KMS-11 (cell line): ENCODE data around the gene UBE2D2.

Source experiments
- H2AFZ ChIP-seq: fragments of 200-600 bp; sonication (generic); 2 replicates; pipeline ENCODE4 v1.6.1; 2016; ENCODE audit warnings: antibody characterized with exemption, mixed run types, low read depth
- H3K27ac ChIP-seq: fragments of 200-600 bp; sonication (generic); 2 replicates; pipeline ENCODE4 v1.6.1; 2016; ENCODE audit warnings: mild to moderate bottlenecking, mixed run types
- H3K27me3 ChIP-seq: fragments of 200-600 bp; sonication (generic); 2 replicates; pipeline ENCODE4 v1.6.1; 2017; ENCODE audit warnings: mild to moderate bottlenecking, low read depth, mixed run types, moderate library complexity; ENCODE audit not compliant: insufficient read depth
- H3K36me3 ChIP-seq: fragments of 200-600 bp; sonication (generic); 2 replicates; pipeline ENCODE4 v1.6.1; 2017; ENCODE audit warnings: mild to moderate bottlenecking, mixed run types; ENCODE audit not compliant: insufficient read depth
- H3K4me1 ChIP-seq: fragments of 200-600 bp; sonication (generic); 2 replicates; pipeline ENCODE4 v1.6.1; 2016; ENCODE audit warnings: mild to moderate bottlenecking, low read depth, mixed run types; ENCODE audit not compliant: poor library complexity, severe bottlenecking
- H3K4me2 ChIP-seq: fragments of 200-600 bp; sonication (generic); 2 replicates; pipeline ENCODE4 v1.7.0; 2016; ENCODE audit warnings: mild to moderate bottlenecking, mixed run types
- H3K4me3 ChIP-seq: fragments of 200-600 bp; sonication (generic); IDR thresholded peaks from 2 replicates; pipeline ENCODE4 v1.6.1; 2017; ENCODE audit warnings: low read depth, low read length, mixed read lengths; ENCODE audit not compliant: insufficient read depth
- H3K79me2 ChIP-seq: fragments of 200-600 bp; sonication (generic); 2 replicates; pipeline ENCODE4 v1.6.1; 2016; ENCODE audit warnings: low read depth, mixed run types; ENCODE audit not compliant: insufficient read depth
- H3K9ac ChIP-seq: fragments of 200-600 bp; sonication (generic); 2 replicates; pipeline ENCODE4 v1.6.1; 2016; ENCODE audit warnings: mild to moderate bottlenecking, mixed run types
- H4K20me1 ChIP-seq: fragments of 200-600 bp; sonication (generic); 2 replicates; pipeline ENCODE4 v1.6.1; 2016; ENCODE audit warnings: mild to moderate bottlenecking, mixed run types; ENCODE audit not compliant: insufficient read depth
- CTCF ChIP-seq: fragments of 200-600 bp; sonication (generic); conservative IDR thresholded peaks from 2 replicates; pipeline ENCODE4 v1.6.1; 2017; ENCODE audit warnings: low read depth, mild to moderate bottlenecking, antibody characterized with exemption, low read length, moderate library complexity, mixed read lengths

Gene UBE2D2

DNA sequence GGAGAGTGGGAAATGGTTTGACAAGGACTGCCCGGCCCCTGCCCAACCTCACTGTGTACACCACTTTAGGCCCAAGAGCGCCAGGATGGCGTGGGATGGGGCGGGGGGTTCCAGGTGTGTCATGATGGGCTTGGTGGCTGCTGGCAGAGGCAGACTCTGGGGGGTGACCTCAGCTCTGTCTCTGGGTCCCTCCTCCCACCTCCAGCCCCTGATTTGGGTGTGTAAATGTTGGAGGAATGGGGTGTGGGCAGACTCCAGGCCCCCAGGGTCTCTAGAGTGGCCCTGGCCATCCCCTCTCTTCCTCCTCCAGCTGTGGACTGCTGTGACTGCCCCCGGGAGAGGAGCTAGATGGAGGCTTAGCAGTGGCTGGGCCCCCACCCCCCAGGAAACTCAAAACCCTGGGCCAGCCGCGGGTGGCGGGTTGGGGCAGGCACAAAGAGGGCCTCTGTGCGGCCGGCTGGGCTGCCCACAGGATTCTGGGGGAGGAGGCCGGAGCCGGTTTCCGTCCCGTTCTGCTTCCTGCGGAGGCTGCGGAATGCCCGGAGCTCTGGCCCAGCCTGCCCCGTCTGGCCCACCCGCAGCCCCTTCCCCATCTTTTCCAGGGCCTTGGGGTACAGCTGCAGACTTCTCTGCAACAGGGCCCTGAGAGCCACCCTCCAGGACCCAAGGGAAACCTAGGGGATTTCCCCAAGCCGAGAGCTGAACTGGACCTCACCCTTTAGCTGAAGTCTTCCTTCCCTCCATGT is 110.1 kb downstream of the UBE2D2 start:
- 0 out of 2 replicates have a peak, but pooled peaks cover 3% of the 10 kb centered on the region for H4K20me1 ChIP-seq
- no peak overlapping the region for H3K4me3 ChIP-seq
- peaks cover 72% of the 10 kb centered on the region for H3K4me1 ChIP-seq
- H3K36me3 ChIP-seq = no peaks in the 10 kb centered on the region
- H3K4me2 ChIP-seq = peak overlapping the region; percentile 100
- no peak overlapping the region for H2AFZ ChIP-seq
- no peak for TF ChIP-seq CTCF
- no peaks in the 10 kb centered on the region for H3K27me3 ChIP-seq
- H3K9ac ChIP-seq = peak overlapping the region; percentile 70
- peaks cover 84% of the 10 kb centered on the region for H3K79me2 ChIP-seq
- peak overlapping the region; percentile 92 for H3K27ac ChIP-seq

DNA sequence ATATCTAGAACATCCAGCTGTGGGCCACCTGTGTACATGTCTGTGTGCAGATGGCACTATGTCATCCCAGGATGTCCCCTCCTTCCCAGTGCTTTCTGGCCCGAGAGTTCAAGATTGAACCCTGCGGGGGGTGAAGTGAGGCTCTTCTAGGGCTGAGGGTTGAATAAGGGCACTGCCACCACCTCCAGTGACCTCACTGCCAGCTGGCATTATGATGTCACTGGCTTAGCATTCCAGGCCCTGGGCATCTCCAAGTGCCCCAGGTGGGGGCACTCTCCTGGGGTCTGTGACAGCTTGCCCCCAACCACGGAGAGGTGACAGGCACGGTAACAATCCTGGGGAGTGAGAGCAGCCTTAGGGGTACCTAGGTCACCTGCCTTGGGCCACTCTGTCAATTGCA is 114.1 kb downstream of the UBE2D2 start:
- no peaks in the 10 kb centered on the region for H3K27me3 ChIP-seq
- 0 out of 2 replicates have a peak overlapping the region, but pooled peaks have one; percentile 17 for H3K4me2 ChIP-seq
- H3K9ac ChIP-seq = no peak overlapping the region
- no peaks in the 10 kb centered on the region for H4K20me1 ChIP-seq
- H3K4me3 ChIP-seq = no peak overlapping the region
- peaks cover 55% of the 10 kb centered on the region for H3K4me1 ChIP-seq
- no peak overlapping the region for H2AFZ ChIP-seq
- no peaks in the 10 kb centered on the region for H3K36me3 ChIP-seq
- peaks cover 66% of the 10 kb centered on the region for H3K79me2 ChIP-seq
- no peak for TF ChIP-seq CTCF
- peak overlapping the region; percentile 22; the same call in 1 of the 2 replicates for H3K27ac ChIP-seq

DNA sequence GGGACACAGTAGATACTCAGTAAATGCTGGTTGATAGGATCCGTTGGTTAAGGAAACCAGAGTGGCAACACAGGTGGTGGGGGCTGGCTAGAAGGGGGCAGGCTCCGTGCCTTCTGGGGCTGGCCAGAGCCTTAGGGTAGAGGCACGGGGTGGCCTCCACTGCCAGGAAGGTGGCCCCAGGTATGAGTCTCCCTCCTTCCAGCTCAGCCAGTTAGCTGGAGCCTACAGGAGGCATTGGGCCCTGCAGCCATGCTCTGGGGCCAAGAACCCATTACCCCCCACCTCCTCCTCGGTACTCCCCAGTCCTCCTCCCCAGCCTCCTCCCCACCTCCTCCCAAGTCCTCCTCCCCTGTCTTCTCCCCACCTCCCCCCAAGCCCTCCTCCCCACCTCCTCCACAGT is 114.7 kb downstream of the UBE2D2 start:
- no peaks in the 10 kb centered on the region for H3K36me3 ChIP-seq
- no peaks in the 10 kb centered on the region for H3K27me3 ChIP-seq
- H3K79me2 ChIP-seq = peaks cover 67% of the 10 kb centered on the region
- no peak overlapping the region for H2AFZ ChIP-seq
- no peak for TF ChIP-seq CTCF
- H3K4me2 ChIP-seq = no peak overlapping the region
- peaks cover 50% of the 10 kb centered on the region for H3K4me1 ChIP-seq
- no peak overlapping the region for H3K9ac ChIP-seq
- H4K20me1 ChIP-seq = no peaks in the 10 kb centered on the region
- no peak overlapping the region for H3K4me3 ChIP-seq
- no peak overlapping the region; the same call in 1 of the 2 replicates for H3K27ac ChIP-seq

GRCh38 chr5:139676406-139676805 is 115.3 kb downstream of the UBE2D2 start:
- H3K36me3 ChIP-seq = no peaks in the 10 kb centered on the region
- TF ChIP-seq CTCF = no peak
- H3K79me2 ChIP-seq = peaks cover 62% of the 10 kb centered on the region

More at GRCh38 chr5:139676406-139676805, 115.3 kb downstream of the UBE2D2 start:
- no peaks in the 10 kb centered on the region for H3K27me3 ChIP-seq
- no peak overlapping the region for H3K4me3 ChIP-seq
- no peak overlapping the region for H3K27ac ChIP-seq
- no peak overlapping the region for H3K9ac ChIP-seq
- no peaks in the 10 kb centered on the region for H4K20me1 ChIP-seq
- H3K4me2 ChIP-seq = no peak overlapping the region
- H3K4me1 ChIP-seq = peaks cover 44% of the 10 kb centered on the region
- no peak overlapping the region for H2AFZ ChIP-seq
